ENCODE measurements around the gene MAEA. TPM values are rescaled to one million over a fixed set of nuclear protein-coding genes. Genes with fewer than 3 reads are reported as not detected.

The MAEA gene
- total and polyA plus RNA-seq, 2 experiments from 2014 or later, result 66.6 to 73.2 TPM

GRCh38 chr4:1381944-1382541 is 92.4 kb downstream of the MAEA start:
- Histone ChIP-seq H3K27me3 (no peaks in the 10 kb centered on the region), H2AFZ (no peak overlapping the region), H3K4me1 (ENCODE audit: insufficient read depth) (no peaks in the 10 kb centered on the region), H4K20me1 (ENCODE audit: insufficient read depth, poor library complexity, severe bottlenecking) (no peaks in the 10 kb centered on the region), H3K79me2 (no peaks in the 10 kb centered on the region), H3K4me3 (no peak overlapping the region), H3K9me2 (replicated peaks; ENCODE audit: insufficient read depth) (no peaks in the 10 kb centered on the region), H3K9me3 (ENCODE audit: low read depth) (no peaks in the 10 kb centered on the region), H3K27ac (no peak overlapping the region), H3K36me3 (replicated peaks; ENCODE audit: insufficient read depth, low read depth) (no peaks in the 10 kb centered on the region), H3K4me2 (no peak overlapping the region)
- WGBS (ENCODE audit: low lambda C conversion rate, missing lambda C conversion rate), result 97% methylated on average over 24 of the region's 24 CpGs
- TF ChIP-seq CTCF (IDR thresholded peaks at IDR 0.05; ENCODE audit: poor library complexity), result no peak
- TF ChIP-seq EZH2 (IDR thresholded peaks at IDR 0.05; ENCODE audit: borderline replicate concordance), result no peak
- no peak for TF ChIP-seq EZH2phosphoT487 (IDR thresholded peaks at IDR 0.05; ENCODE audit: low read depth, severe bottlenecking, unreplicated experiment)
- no peak for DNase-seq (ENCODE audit: low spot score)

- H3K9me3 ChIP-seq (ENCODE audit: low read depth), result no peaks in the 10 kb centered on the region
- no peak overlapping the region for H3K4me2 ChIP-seq
- no peaks in the 10 kb centered on the region for H3K9me2 ChIP-seq (replicated peaks; ENCODE audit: insufficient read depth)
- H3K4me3 ChIP-seq, result no peak overlapping the region
- no peaks in the 10 kb centered on the region for H3K27me3 ChIP-seq
- H3K4me1 ChIP-seq (ENCODE audit: insufficient read depth), result no peaks in the 10 kb centered on the region
- TF ChIP-seq EZH2 (IDR thresholded peaks at IDR 0.05; ENCODE audit: borderline replicate concordance) (no peak), EZH2phosphoT487 (IDR thresholded peaks at IDR 0.05; ENCODE audit: low read depth, severe bottlenecking, unreplicated experiment) (no peak), CTCF (IDR thresholded peaks at IDR 0.05; ENCODE audit: poor library complexity) (no peak)
- H3K27ac ChIP-seq, result no peak overlapping the region
- no peak overlapping the region for H2AFZ ChIP-seq
- WGBS (ENCODE audit: low lambda C conversion rate, missing lambda C conversion rate), result 94% methylated on average over 27 of the region's 27 CpGs
- H4K20me1 ChIP-seq (ENCODE audit: insufficient read depth, poor library complexity, severe bottlenecking), result no peaks in the 10 kb centered on the region
- DNase-seq (ENCODE audit: low spot score), result no peak
- H3K36me3 ChIP-seq (replicated peaks; ENCODE audit: insufficient read depth, low read depth), result no peaks in the 10 kb centered on the region
- H3K79me2 ChIP-seq, result no peaks in the 10 kb centered on the region
These were observed 93.4 kb downstream of the MAEA start for GRCh38 chr4:1382776-1383727.

GRCh38 chr4:1383728-1384591 is 94.3 kb downstream of the MAEA start:
- Histone ChIP-seq H3K27ac (no peak overlapping the region), H3K4me2 (no peak overlapping the region), H3K9me2 (replicated peaks; ENCODE audit: insufficient read depth) (no peaks in the 10 kb centered on the region), H3K79me2 (no peaks in the 10 kb centered on the region), H3K4me3 (no peak overlapping the region), H3K9me3 (ENCODE audit: low read depth) (no peaks in the 10 kb centered on the region), H4K20me1 (ENCODE audit: insufficient read depth, poor library complexity, severe bottlenecking) (no peaks in the 10 kb centered on the region), H3K27me3 (no peaks in the 10 kb centered on the region), H3K36me3 (replicated peaks; ENCODE audit: insufficient read depth, low read depth) (no peaks in the 10 kb centered on the region), H3K4me1 (ENCODE audit: insufficient read depth) (no peaks in the 10 kb centered on the region), H2AFZ (no peak overlapping the region)
- TF ChIP-seq EZH2phosphoT487 (IDR thresholded peaks at IDR 0.05; ENCODE audit: low read depth, severe bottlenecking, unreplicated experiment) (no peak), EZH2 (IDR thresholded peaks at IDR 0.05; ENCODE audit: borderline replicate concordance) (no peak), CTCF (IDR thresholded peaks at IDR 0.05; ENCODE audit: poor library complexity) (no peak)
- no peak for DNase-seq (ENCODE audit: low spot score)
- 94% methylated on average over 32 of the region's 34 CpGs for WGBS (ENCODE audit: low lambda C conversion rate, missing lambda C conversion rate)
